HG03457 (cell line): ENCODE data around the gene BAZ2A.
"Not testable (repeated sequence)": the region's sequence is repeated elsewhere in the genome, so short reads cannot be mapped to it uniquely, and the experiment has no call there.

Experiments used
- ATAC-seq: cut with Tn5 transposase; IDR thresholded peaks from one replicate; pipeline ENCODE4 v1.9.1; 2021; ENCODE audit warnings: moderate number of reproducible peaks; ENCODE audit not compliant: unreplicated experiment

Gene BAZ2A

GRCh38 chr12:56630180-56630632, at the start of gene BAZ2A:
Gene BAZ2A, minus strand, starts transcription at chr12:56630326. Its CDS starts 12,796 bp downstream, at chr12:56617530.
- peak; percentile 38 for ATAC-seq

GRCh38 chr12:56678852-56679251, 48.7 kb upstream of the BAZ2A start:
- no peak for ATAC-seq

GRCh38 chr12:56677680-56678079, 47.6 kb upstream of the BAZ2A start:
- no peak for ATAC-seq

GRCh38 chr12:56676851-56677580, 46.9 kb upstream of the BAZ2A start:
- ATAC-seq = no peak

GRCh38 chr12:56671608-56672007, 41.5 kb upstream of the BAZ2A start:
- no peak for ATAC-seq

GRCh38 chr12:56670836-56671235, 40.7 kb upstream of the BAZ2A start:
- ATAC-seq = no peak

GRCh38 chr12:56668197-56668457, 38.0 kb upstream of the BAZ2A start:
- no peak for ATAC-seq

GRCh38 chr12:56661979-56662638, 32.0 kb upstream of the BAZ2A start:
- no peak for ATAC-seq

- ATAC-seq = no peak
These were observed 31.4 kb upstream of the BAZ2A start for GRCh38 chr12:56661560-56661959.

- no peak for ATAC-seq
These were observed 28.8 kb upstream of the BAZ2A start for GRCh38 chr12:56658921-56659320.

GRCh38 chr12:56657416-56658379, 27.6 kb upstream of the BAZ2A start:
- no peak for ATAC-seq

GRCh38 chr12:56653781-56654180, 23.7 kb upstream of the BAZ2A start:
- ATAC-seq = not testable (repeated sequence)

- ATAC-seq = not testable (repeated sequence)
These were observed 17.9 kb upstream of the BAZ2A start for GRCh38 chr12:56648023-56648422.

- ATAC-seq = peak; percentile 96
These were observed 15.8 kb upstream of the BAZ2A start, which contains the start of gene ATP5F1B for GRCh38 chr12:56645717-56646446. Gene ATP5F1B, minus strand, starts transcription at chr12:56645984. Its CDS starts 21 bp downstream, at chr12:56645963.

- no peak for ATAC-seq
These were observed 15.1 kb upstream of the BAZ2A start for GRCh38 chr12:56645201-56645716.

- no peak for ATAC-seq
These were observed 14.5 kb upstream of the BAZ2A start for GRCh38 chr12:56644654-56645053.

- no peak for ATAC-seq
These were observed 11.1 kb upstream of the BAZ2A start for GRCh38 chr12:56641219-56641618.

- no peak for ATAC-seq
These were observed 7.5 kb upstream of the BAZ2A start for GRCh38 chr12:56637621-56638020.

GRCh38 chr12:56636675-56637540, 6.8 kb upstream of the BAZ2A start:
- ATAC-seq = peak; percentile 43
